Coronary artery (tissue), 2 donors: ENCODE results near the gene SNRPA1.

Experiments used
- DNase-seq: peaks from one replicate; pipeline ENCODE4 v3.0.0-alpha.2; 2017; ENCODE audit warnings: low spot score
- H3K27ac ChIP-seq, 2 donors: fragments of 200-600 bp; sonication (generic); one replicate each; pipeline ENCODE4 v1.5.1; 2016 to 2019
- H3K4me3 ChIP-seq: fragments of 200-600 bp; sonication (generic); 2 replicates; pipeline ENCODE4 v1.5.1; 2016; ENCODE audit warnings: mild to moderate bottlenecking, moderate library complexity
- CTCF ChIP-seq: fragments of 200-600 bp; sonication (generic); IDR thresholded peaks from one replicate; pipeline ENCODE4 v1.5.1; 2019; ENCODE audit warnings: antibody characterized with exemption

Gene SNRPA1

DNA sequence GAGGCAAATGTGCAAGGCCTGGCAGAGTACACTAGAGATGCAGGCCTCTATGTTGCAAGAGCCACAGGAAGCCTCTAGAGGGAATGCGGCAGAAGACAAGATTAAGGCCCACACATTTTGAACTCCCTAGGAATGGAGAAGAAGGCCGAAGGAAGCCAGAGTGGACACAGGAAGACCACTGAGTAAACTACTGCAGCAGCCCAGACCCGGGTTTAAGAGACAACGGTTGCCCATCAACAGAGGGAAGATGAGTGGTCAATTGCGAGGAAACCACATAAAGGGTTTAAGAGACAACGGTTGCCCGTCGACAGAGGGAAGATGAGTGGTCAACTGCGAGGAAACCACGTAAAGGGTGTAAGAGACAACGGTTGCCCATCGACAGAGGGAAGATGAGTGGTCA is 57.8 kb downstream of the SNRPA1 start:
- no peak overlapping the region for H3K4me3 ChIP-seq
- DNase-seq = no peak
- H3K27ac ChIP-seq = no peak overlapping the region
- no peak for TF ChIP-seq CTCF

GRCh38 chr15:101233651-101234280 is 61.3 kb downstream of the SNRPA1 start:
- no peak for DNase-seq
- no peak overlapping the region for H3K27ac ChIP-seq
- TF ChIP-seq CTCF = no peak
- no peak overlapping the region for H3K4me3 ChIP-seq

DNA sequence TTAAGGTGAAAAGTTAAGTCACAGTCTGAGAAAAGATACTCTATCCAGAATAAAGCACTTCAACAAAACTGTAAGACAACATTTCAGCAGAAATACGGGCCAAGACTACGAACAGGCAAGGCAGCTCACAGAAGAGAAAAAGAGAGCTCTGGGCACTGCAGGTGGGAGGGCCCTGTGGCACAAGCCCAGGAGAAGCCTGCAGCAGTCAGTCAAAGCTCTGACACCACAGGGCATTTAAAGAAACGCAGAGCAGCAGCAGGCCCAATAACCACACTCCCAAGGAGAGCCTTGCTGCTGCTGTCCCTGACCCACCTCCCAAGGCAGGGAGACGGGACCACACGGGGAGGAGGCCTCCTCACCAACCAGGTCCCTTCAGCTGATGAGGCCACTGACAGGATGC is 62.4 kb downstream of the SNRPA1 start:
- no peak for DNase-seq
- no peak overlapping the region for H3K4me3 ChIP-seq
- no peak overlapping the region for H3K27ac ChIP-seq
- no peak for TF ChIP-seq CTCF
